HG03432 (cell line): ENCODE results near the gene CALML6.

Experiments
- ATAC-seq: cut with Tn5 transposase; IDR thresholded peaks from one replicate; pipeline ENCODE4 v1.9.1; 2021; ENCODE audit warnings: mild to moderate bottlenecking, moderate library complexity; ENCODE audit not compliant: unreplicated experiment

CALML6 gene

GRCh38 chr1:1910033-1910465 lies 5.0 kb upstream of the CALML6 start:
- ATAC-seq: no peak

DNA sequence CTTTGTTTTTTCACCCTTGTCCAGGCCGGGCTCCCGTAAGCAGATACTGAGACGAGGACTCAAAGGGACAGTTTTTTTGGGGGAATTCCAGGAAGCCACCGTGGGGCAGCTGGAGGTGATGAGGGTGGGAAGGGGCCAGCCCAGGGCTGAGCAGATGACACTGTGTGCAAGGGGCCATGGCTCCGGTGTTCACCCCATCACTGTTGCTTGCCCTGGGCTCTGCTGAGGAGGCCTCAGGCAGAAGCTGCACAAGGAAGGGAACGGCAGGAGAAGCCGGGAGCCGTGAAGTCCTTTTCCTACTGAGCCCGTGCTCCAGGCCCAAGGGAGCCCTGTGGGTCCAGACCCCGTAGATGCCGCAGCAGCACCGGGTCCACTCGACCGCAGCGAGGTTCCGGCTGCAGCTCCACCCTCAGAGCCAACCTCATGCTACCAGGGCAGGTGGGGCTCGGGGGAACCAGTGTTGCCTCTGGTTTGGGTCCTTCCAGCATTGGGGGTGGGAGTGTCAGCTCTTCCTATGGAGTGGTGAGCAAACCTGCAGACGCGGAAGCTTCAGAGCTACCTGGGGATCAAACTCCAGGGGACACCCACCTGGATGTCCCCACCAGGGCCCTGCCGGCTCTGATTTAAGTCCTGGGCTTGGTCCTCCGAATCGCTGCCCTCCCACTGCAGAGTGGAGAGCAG lies 4.3 kb upstream of the CALML6 start:
- no peak for ATAC-seq

DNA sequence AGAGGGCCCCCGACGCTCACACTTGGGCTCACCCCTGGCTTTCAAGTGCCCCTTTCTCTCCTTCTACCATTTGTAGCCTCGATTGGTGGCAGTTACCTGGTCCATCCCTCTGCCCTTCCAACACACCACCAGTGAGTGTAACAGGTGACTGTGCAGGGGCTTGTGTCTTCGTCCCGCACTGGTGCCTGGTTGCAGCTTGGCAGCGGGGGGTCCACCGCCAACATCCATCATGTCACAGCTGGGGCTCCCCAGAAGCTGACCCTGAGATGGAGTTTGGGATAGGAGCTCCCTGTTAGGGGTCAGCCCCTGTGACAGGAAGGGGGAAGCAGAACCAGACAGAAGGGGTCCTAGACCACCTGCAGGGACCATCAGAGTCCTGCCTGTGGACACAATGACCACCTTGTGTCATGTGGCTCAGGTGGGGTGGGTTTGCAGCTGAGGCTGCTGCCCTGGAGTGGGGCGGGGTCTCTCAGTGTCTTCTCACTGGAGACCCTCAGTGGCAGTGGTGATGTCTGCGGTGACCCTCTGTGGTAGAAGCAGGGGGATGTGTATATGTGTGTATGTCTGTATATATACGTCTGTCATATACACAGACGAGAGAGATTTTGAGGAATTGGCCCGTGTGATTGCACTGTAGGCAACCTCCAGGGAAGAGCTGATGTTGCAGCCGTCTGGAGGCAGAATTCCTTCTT lies 3.6 kb upstream of the CALML6 start:
- no peak for ATAC-seq

DNA sequence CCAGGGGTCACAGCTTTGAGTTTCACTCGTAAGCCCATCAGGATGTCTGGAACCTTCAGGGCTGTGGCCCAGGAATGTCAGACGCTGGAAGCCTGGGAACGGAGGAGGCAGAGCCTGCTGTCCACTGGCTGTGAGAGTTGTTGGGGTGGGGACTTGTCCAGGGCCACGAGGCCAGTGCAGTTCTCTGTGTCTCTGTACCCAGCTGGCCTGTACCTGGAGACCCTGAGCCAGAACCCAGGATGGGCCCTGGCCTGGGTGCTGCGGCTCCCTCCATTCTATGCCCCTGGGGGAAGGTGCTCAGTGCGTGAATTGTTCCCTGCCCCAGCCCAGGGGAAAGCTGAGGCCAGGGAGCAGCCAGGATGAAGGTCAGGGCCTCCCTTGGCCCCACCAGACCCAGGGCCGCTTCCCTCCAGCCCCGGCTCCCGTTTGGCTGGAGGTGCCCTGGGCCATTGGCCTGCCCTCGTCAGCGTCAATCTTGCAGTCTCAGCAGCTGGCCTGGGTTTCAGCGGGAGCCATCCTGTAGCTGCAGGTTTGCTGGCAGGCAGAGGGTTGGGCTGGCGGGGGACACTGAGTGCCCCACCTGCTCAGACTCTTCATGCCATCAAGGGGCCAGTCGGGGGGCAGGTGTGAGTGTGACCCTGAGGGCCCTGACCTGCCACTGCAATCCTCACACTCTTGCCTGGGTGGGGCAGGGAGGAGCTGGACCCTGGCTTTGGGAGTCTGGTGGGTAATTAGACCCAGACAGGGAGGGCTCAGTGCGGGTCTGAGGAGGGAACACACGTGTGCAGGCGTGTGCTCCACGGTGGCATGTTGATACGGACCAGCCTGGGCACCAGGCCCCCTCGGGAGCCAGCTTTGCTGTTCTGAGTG lies 724 bp upstream of the CALML6 start:
- ATAC-seq: no peak

DNA sequence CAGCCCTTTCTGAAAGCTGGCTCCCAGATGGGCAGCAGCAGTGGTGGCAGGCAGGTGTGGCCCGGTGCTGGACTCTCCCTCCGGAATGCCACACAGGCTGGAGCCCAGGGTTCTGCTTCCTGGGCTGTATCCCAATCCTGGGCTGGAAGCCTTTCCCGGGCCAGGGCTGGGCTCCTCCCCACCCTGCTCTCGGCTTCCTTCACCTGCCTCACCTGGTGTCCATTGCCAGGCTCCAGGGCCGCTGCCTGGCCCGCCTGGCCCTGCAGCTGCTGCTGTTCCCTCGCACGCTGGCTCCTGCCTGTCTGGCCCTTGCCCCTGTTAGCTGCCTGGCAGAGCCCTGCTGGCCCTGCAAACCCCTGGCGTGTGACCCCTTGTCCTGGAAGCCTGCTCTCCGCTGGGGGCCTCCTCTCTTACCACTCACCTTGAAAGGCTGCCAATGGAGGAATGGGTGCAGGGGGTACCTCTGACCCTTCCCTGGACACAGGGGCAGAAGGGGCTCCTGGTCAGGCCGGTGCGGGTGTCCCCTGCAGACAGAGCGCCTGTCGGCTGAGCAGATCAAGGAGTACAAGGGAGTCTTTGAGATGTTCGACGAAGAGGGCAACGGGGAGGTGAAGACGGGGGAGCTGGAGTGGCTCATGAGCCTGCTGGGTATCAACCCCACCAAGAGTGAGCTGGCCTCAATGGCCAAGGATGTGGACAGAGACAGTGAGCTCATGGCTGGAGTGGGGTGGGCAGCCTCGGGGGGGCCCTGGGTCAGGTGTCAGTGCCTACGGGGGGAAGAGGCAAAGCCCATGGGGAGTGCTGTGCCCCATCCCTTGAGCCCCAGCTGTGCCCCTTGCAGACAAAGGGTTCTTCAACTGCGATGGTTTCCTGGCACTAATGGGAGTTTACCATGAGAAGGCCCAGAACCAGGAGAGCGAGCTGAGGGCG lies 1.1 kb downstream of the CALML6 start:
- no peak for ATAC-seq

- ATAC-seq: no peak
Measured at GRCh38 chr1:1916851-1917251, 1.8 kb downstream of the CALML6 start.

- no peak for ATAC-seq
Measured at GRCh38 chr1:1917304-1917976, 2.4 kb downstream of the CALML6 start.

DNA sequence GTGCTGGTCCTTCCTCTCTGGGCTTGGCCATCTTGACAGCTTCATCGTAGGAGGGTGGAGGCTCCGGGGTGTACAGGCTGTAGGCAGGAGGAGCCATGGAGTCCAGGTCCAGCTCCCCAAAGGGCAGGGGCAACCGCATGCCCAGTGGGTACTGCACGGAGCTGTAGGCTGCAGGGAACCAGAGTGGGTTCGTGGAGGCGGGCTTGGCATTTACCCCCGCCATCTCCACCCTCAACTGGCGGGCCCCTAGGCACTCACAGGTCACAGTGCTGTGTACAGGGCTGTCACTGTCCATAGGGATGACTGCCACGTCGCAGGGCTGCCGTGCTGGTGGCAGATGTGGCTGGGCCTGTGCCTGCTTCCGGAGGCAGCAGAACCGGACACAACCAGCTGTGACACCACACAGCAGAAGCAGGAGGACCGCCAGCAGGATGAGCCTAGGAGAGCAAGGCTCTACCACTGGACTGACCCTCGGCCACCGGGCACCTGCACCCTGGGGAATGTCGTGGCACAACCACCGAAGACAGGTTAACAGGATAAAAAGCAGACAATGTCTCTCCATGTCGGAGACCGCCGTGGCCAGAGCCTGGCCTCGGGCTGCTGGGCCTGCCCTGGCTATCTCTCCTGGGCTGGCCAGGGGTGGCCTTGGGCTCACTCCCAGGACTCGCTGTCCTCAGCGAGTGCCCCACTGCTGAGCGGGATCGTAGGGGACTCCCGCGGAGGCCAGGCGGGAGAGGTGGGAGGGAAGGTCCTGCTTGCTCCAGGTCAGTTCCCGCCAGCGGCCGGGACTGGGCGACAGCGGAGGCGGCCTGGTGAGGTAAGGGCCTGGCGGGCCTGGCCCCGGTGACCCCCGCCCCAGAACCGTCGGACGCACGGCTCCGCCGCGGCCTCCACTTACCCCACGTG lies 3.2 kb downstream of the CALML6 start:
- ATAC-seq: no peak

GRCh38 chr1:1918901-1919303 lies 3.8 kb downstream of the CALML6 start, which contains the start of gene TMEM52:
TMEM52 (minus strand) TSS chr1:1919279; CDS start chr1:1919265, 14 bp downstream.
- ATAC-seq: no peak

- ATAC-seq: peak; percentile 74
Measured at GRCh38 chr1:1919304-1920056, 4.4 kb downstream of the CALML6 start.

GRCh38 chr1:1920057-1920607 lies 5.1 kb downstream of the CALML6 start:
- ATAC-seq: no peak

DNA sequence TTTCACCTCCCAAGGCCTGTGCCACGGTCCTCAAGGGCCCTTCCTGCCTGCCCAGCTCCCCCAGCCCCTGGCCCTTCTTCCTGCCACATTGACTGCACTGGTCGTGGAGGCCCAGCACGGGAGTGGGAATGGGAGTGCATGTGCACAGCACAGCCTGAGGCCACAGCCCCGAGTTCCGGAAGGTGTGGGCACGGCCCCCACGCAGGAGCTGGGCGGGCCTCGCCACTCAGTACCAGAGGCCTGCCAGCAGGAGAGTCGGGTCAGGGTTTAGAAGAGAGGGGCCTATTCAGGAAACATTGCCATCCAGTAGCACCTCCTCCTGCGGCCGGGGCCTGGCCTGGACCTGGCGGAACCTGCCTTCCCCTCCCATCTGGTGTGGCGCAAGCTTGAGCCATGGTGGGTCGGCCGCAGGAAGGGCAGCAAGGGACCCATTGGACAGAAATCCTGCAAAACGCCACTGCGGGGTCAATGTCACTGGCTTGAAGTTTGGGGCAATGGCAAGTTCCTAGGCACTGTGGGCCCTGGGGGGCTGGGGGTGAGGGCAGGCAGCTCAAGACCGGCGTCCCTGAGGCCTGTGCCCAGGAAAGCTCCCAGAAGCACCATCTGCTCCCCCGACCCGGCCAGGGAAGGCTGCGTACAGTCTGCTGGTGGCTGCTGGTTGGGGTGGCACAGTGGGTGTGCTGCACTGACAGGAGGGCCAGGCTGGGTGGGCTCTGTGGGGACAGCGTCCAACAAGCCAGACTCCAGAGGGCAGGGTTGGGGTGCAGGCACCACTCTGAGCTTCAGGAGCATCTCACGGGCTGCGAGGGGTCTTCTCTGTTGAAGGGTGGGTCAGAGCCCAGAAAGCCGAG lies 5.8 kb downstream of the CALML6 start:
- no peak for ATAC-seq

- no peak for ATAC-seq
Measured at GRCh38 chr1:1921459-1921862, 6.4 kb downstream of the CALML6 start.

DNA sequence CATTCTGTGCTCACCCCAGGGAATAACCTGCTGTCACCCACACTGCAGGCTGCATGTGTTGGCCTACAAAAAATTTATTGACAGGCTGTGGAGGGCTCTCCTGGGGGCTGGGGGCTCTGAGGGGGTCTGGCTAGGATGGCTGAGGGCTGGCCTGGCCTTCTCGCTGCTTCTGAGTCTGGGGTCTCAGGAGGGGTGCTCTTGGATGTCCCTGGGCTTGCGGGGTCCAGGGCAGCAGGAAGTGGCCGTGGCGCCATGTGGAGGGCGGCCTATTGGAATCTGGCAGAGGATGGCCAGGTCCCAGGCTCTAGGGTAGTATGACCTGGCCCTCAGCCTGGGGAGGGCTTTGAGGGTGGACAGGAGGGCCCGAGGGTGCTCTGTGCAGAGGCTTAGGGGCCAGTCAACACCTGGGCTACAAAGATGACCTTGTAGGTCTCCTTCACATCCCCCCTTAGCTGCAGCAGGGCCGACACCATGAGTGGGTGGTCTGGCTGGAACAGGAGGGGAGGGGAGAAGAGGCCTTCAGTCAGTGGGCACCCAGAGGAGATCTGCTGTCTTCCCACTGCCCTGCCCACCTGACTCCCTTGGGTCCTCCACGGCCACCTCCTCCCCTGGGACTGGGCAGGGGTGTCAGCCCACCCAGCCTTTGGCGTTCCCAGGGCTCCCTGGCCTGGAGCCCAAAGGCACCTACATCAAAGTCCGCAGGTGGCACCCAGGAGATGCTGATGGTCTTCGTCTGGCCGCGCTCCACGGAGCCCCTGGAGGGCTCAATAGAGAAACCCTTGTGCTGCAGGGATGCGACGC lies 7.0 kb downstream of the CALML6 start:
- ATAC-seq: no peak

- no peak for ATAC-seq
Measured at GRCh38 chr1:1922702-1922955, 7.6 kb downstream of the CALML6 start.
